PC-3 (cell line): ENCODE measurements around the gene SLC7A6. TPM values are rescaled to one million over a fixed set of nuclear protein-coding genes. Genes with fewer than 3 reads are reported as not detected.

Experiments
- ATAC-seq: fragments of 200-7000 bp; cut with Tn5 transposase; 2 replicates; pipeline ENCODE4 v1.9.1; 2020; ENCODE audit warnings: mild to moderate bottlenecking, moderate library complexity
- BruUV-seq: library from RNA; stranded (reverse); fragments of 400-500 nt; replicated peaks from 2 replicates; lab custom pipeline; 2021; lab: Mats Ljungman, UMichigan
- CTCF ChIA-PET: fragments of 300-600 bp; sonication (Branson Sonifier 250); formaldehyde crosslinking; loops from one replicate; lab custom pipeline; 2022; ENCODE audit warnings: antibody characterized with exemption; lab: Charles Lee
- POLR2A ChIA-PET: fragments of 300-600 bp; sonication (Branson Sonifier 250); formaldehyde crosslinking; loops from one replicate; lab custom pipeline; 2022; ENCODE audit warnings: antibody characterized with exemption; ENCODE audit not compliant: unreplicated experiment; lab: Charles Lee
- DNase-seq: peaks from one replicate; pipeline ENCODE4 v3.0.0-alpha.2; 2015
- H2AFZ ChIP-seq: fragments of 300-600 bp; sonication (generic); 2 replicates; pipeline ENCODE4 v1.6.0; 2016; ENCODE audit warnings: antibody characterized with exemption, low read length
- H3F3A ChIP-seq: fragments of 300-600 bp; sonication (generic); one replicate; pipeline ENCODE4 v1.6.0; 2017; ENCODE audit warnings: antibody characterized with exemption, low read length, control low read depth, mild to moderate bottlenecking; ENCODE audit not compliant: unreplicated experiment
- H3K27ac ChIP-seq: fragments of 300-600 bp; sonication (generic); 2 replicates; pipeline ENCODE4 v1.5.1; 2016; ENCODE audit warnings: mild to moderate bottlenecking, low read length
- H3K27me3 ChIP-seq: fragments of 300-600 bp; sonication (generic); 2 replicates; pipeline ENCODE4 v1.6.1; 2016; ENCODE audit warnings: low read length, mixed read lengths
- H3K36me3 ChIP-seq: fragments of 300-600 bp; sonication (generic); 2 replicates; pipeline ENCODE4 v1.6.1; 2016; ENCODE audit warnings: low read depth, mixed run types, low read length, mixed read lengths
- H3K4me1 ChIP-seq: fragments of 300-600 bp; sonication (generic); 2 replicates; pipeline ENCODE4 v1.5.1; 2016; ENCODE audit warnings: low read length; ENCODE audit not compliant: insufficient read depth
- H3K4me2 ChIP-seq: fragments of 300-600 bp; sonication (generic); 2 replicates; pipeline ENCODE4 v1.6.0; 2016; ENCODE audit warnings: low read length
- H3K4me3 ChIP-seq: fragments of 300-600 bp; sonication (generic); 2 replicates; pipeline ENCODE4 v1.5.1; 2016; ENCODE audit warnings: mild to moderate bottlenecking, low read length, mixed read lengths
- H3K79me2 ChIP-seq: fragments of 300-600 bp; sonication (generic); 2 replicates; pipeline ENCODE4 v1.6.1; 2017; ENCODE audit warnings: low read length, mixed read lengths
- H3K9ac ChIP-seq: fragments of 300-600 bp; sonication (generic); 2 replicates; pipeline ENCODE4 v1.6.0; 2016; ENCODE audit warnings: mild to moderate bottlenecking, low read length
- H3K9me2 ChIP-seq: fragments of 300-600 bp; sonication (generic); replicated peaks from 2 replicates; pipeline ENCODE4 v1.6.1; 2016; ENCODE audit warnings: mixed run types, low read length, mixed read lengths
- H3K9me3 ChIP-seq: fragments of 300-600 bp; sonication (generic); 2 replicates; pipeline ENCODE4 v1.6.1; 2016; ENCODE audit warnings: low read length, mixed read lengths
- H4K20me1 ChIP-seq: fragments of 300-600 bp; sonication (generic); 2 replicates; pipeline ENCODE4 v1.6.1; 2016; ENCODE audit warnings: low read length, mixed read lengths
- EZH2 ChIP-seq: fragments of 300-600 bp; sonication (generic); IDR thresholded peaks from one replicate; pipeline ENCODE4 v1.6.1; 2017; ENCODE audit warnings: antibody characterized with exemption, mild to moderate bottlenecking, low read length; ENCODE audit not compliant: unreplicated experiment
- EZH2phosphoT487 ChIP-seq: fragments of 300-600 bp; sonication (generic); IDR thresholded peaks from 2 replicates; pipeline ENCODE4 v1.6.1; 2018; ENCODE audit warnings: mild to moderate bottlenecking, antibody characterized with exemption, low read length, borderline replicate concordance
- intact Hi-C: fragments of 100-400 bp; cut with micrococcal nuclease; formaldehyde crosslinking; loops from 2 replicates; pipeline ENCODE4 v1.9.0; 2023
- total RNA-seq: library from RNA; depleted of rRNA; stranded (reverse); fragments of >200 nt; gene quantifications from 2 replicates; pipeline ENCODE4 v1.2.3, GENCODE V29; 2014
- TF ChIP-seq, protein P1 (sequence below): fragments of 300-600 bp; sonication (generic); conservative IDR thresholded peaks from 2 replicates; pipeline ENCODE4 v1.5.1; 2017; ENCODE audit warnings: antibody characterized with exemption, low read depth, mild to moderate bottlenecking, low read length

Gene SLC7A6
- total RNA-seq, 1 experiment from 2014 or later = 24.7 TPM

DNA sequence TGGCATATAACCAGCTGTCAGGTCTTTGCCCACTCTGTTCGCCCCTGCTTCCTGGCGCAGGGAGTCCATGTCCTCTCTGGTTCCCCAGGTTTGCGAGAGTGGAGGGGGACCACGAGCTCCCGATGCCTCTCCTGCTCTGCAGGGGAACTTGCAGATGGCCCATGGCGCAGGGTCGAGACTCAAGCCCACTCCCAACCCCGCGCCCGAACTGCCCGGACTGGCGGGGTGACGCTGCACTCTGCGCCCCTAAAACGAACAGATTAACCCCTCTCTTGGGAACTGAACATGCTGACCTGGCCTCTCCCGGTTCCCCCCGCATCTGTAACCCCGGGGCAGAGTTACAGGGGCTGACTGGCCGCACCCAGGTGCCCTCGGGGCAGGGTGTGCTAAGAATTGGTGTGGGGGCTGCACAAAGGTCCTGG lies 19.8 kb upstream of the SLC7A6 start:
- H3K9me2 ChIP-seq = no peaks in the 10 kb centered on the region
- no peak for DNase-seq
- no peak overlapping the region for H3K27ac ChIP-seq
- H3F3A ChIP-seq = no peaks in the 10 kb centered on the region
- ChIA-PET CTCF (no interaction called here), POLR2A (no interaction called here)
- H2AFZ ChIP-seq = peak overlapping the region; percentile 98
- BruUV-seq = TSS peak; percentile 75
- TF ChIP-seq EZH2phosphoT487 (no peak), EZH2 (no peak)
- TF ChIP-seq, protein P1, sequence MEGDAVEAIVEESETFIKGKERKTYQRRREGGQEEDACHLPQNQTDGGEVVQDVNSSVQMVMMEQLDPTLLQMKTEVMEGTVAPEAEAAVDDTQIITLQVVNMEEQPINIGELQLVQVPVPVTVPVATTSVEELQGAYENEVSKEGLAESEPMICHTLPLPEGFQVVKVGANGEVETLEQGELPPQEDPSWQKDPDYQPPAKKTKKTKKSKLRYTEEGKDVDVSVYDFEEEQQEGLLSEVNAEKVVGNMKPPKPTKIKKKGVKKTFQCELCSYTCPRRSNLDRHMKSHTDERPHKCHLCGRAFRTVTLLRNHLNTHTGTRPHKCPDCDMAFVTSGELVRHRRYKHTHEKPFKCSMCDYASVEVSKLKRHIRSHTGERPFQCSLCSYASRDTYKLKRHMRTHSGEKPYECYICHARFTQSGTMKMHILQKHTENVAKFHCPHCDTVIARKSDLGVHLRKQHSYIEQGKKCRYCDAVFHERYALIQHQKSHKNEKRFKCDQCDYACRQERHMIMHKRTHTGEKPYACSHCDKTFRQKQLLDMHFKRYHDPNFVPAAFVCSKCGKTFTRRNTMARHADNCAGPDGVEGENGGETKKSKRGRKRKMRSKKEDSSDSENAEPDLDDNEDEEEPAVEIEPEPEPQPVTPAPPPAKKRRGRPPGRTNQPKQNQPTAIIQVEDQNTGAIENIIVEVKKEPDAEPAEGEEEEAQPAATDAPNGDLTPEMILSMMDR = no peak
- peak overlapping the region; percentile 98 for H3K4me2 ChIP-seq
- peak overlapping the region; percentile 58 for H3K9ac ChIP-seq
- peaks cover 17% of the 10 kb centered on the region for H3K79me2 ChIP-seq
- peaks cover 19% of the 10 kb centered on the region; the same call in 1 of the 2 replicates for H3K4me1 ChIP-seq
- intact Hi-C loops = no loop called here
- H3K4me3 ChIP-seq = peak overlapping the region; percentile 91
- no peaks in the 10 kb centered on the region for H4K20me1 ChIP-seq
- H3K9me3 ChIP-seq = no peaks in the 10 kb centered on the region
- ATAC-seq = no peak
- no peaks in the 10 kb centered on the region for H3K36me3 ChIP-seq
- H3K27me3 ChIP-seq = no peaks in the 10 kb centered on the region

DNA sequence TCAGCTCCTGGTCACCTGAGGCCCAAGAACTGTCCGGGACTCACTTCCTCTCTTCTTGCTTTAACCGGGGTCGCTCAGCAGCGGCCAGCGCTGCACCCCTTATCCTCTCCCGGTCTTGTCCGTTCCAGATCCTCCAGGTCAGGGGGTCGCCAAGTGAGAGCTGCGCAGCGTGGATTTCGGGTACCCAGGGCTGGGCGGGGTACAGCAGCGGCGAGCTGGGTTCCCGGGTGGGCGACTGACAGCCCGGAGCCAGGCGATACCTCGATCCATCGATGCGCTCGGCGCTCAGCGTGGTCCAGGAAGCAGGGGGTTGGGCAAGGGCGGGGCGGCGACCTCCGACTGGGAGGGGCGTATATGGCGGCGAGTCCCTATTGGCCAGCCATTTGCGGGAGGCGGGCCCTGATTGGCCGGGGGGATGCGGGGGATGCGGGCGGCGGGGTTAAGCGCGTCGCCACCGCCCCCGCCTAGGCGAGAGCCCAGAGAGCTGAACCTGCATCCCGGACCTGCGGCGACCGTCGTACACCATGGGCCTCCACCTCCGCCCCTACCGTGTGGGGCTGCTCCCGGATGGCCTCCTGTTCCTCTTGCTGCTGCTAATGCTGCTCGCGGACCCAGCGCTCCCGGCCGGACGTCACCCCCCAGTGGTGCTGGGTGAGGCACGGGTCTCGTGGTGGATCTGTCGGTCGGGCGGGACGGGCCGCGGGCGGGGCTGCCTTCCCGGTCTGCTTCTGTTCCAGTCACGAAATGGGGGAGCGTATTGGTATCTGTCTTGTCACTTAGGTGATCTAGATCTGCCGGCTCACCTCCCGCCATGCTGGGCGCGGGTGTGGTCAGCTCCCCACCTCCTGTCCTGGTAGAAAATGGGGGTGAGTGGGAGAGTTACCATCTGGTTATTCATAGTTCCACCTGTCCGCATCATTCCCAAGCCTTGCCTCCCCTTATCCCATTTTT lies 19.1 kb upstream of the SLC7A6 start, which contains the start of gene PLA2G15:
PLA2G15 (plus strand) TSS at position 471 of the 951 bp plus-strand sequence; CDS start at position 525, 54 bp downstream.
- no peaks in the 10 kb centered on the region for H4K20me1 ChIP-seq
- TSS peak; percentile 66 for BruUV-seq
- H2AFZ ChIP-seq = peak within 1 kb of the TSS; percentile 98
- ATAC-seq (peak; percentile 94), DNase-seq (peak; percentile 82)
- no peaks in the 10 kb centered on the region for H3K9me2 ChIP-seq
- ChIA-PET CTCF (no interaction called here), POLR2A (interaction anchor here (0.6 to 0.8 kb wide), 2 partner anchors 19 to 472 kb away, joined by 3 to 4 read pairs; partner anchors contain the start of gene SLC7A6)
- peaks cover 17% of the 10 kb centered on the region for H3K79me2 ChIP-seq
- intact Hi-C loops = loop anchor here (5.0 kb wide), 1 partner anchor 67 kb away; the partner anchor contains the start of genes PRMT7 and SLC7A6OS
- peak within 1 kb of the TSS; percentile 98 for H3K4me2 ChIP-seq
- no peaks in the 10 kb centered on the region for H3K27me3 ChIP-seq
- no peaks in the 10 kb centered on the region for H3K36me3 ChIP-seq
- H3K4me1 ChIP-seq = peaks cover 15% of the 10 kb centered on the region; the same call in 1 of the 2 replicates
- TF ChIP-seq, protein P1 = no peak
- TF ChIP-seq EZH2 (no peak), EZH2phosphoT487 (no peak)
- H3K27ac ChIP-seq = no peak within 1 kb of the TSS
- peak within 1 kb of the TSS; percentile 71 for H3K9ac ChIP-seq
- no peaks in the 10 kb centered on the region for H3K9me3 ChIP-seq
- H3F3A ChIP-seq = no peaks in the 10 kb centered on the region
- peak within 1 kb of the TSS; percentile 91 for H3K4me3 ChIP-seq
